ENCODE measurements around the gene DIPK1B.

DNA sequence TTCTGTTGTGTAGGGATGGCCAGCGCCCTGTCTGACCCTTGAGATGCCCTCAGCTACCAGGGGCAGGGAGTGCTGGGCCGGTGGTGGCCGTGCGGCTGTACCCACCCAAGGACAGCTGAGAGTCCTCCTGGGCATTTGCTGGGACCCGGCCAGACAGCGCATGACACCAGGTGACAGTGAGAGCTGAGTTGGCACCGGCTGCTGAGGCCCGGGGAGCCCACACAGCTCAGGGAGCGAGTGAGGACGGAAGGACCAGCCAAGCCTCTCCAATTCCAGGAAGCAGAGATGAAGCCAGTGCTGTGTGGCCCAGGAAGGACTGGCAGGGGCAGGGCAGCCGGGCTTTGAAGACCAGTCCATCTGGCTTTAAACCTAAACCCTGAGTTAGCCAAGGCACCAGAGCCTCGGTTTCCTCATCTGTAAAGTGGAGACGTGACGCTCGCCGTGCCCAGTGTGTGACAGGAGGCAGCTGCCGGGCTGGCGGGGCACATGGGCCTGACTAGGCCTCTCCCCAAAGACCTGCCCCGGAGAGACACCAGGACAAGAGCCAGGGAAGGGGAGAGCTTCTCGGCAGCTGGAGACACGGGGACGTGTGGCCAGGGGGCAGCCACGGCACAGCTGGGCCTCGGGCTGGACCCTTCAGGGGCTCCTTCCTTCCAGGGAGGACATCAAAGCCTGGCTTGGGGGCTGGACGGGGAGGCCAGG, 22.1 kb upstream of the DIPK1B start:
- TF ChIP-seq TAF1 (IDR thresholded peaks at IDR 0.05; ENCODE audit: borderline replicate concordance, low read depth, low read length) (no peak), POLR2A (IDR thresholded peaks at IDR 0.05; ENCODE audit: low read depth, low read length) (no peak)
